CD4-positive, alpha-beta T cell treated with Interleukin-4 for 1 hour (primary cell): ENCODE results near the gene MAST4.

Source experiments
- DNase-seq, 2 donors: peaks; one replicate each; pipeline ENCODE4 v3.0.0-alpha.2; 2020 to 2022

The MAST4 gene

DNA sequence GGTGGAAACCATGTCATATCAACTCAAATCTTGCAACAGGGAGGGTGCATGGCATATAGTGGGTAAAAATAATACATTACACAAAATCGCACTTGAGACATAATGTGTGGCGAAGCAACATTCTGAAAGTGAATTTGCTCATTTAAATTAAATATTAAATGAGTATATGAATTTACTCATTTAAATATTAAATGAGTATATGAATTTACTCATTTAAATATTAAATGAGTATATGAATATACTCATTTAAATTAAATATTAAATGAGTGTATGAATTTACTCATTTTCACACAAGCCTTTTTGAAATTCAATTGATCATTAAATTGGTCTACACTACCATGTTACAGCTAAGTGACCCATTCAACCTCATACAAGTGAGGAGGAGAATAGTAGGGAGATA lies 10.5 kb downstream of the MAST4 start:
- no peak for DNase-seq

DNA sequence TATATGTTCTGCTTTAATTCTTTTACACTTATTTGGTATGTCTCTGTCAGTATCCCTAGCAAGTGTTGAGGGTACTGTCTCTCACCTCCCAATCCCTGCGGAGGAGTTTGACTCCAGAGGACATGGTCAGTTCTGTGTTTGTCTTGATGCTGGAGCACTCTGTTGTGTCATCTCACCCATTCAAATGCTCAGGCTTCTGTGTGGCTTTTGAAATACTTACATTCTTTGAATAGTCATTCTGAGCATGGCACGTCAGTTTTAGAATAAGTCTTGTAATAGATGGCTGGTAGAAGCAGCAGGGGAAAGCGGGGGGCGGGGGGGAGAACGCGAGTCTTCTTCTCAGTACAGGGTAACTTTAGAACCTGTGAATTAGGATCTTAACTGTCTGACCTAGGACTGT lies 12.3 kb downstream of the MAST4 start:
- no peak for DNase-seq

DNA sequence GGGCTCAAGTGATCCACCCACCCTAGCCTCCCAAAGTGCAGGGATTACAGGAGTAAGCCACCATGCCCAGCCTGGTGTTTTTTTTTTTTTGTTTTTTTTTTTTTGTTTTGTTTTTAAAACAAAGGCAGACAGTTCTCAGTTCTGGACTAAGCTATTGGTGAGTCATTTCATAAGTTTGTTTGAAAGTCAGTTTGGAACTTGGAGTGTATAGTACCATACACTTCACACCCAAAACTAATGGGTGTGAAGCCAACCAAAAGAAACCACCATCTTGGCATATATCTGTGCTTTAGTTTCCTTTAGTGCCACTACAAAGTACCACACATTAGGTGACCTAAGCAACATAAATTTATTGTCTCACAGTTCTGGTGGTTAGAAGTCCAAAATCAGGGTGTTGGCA lies 13.4 kb downstream of the MAST4 start:
- DNase-seq: no peak

DNA sequence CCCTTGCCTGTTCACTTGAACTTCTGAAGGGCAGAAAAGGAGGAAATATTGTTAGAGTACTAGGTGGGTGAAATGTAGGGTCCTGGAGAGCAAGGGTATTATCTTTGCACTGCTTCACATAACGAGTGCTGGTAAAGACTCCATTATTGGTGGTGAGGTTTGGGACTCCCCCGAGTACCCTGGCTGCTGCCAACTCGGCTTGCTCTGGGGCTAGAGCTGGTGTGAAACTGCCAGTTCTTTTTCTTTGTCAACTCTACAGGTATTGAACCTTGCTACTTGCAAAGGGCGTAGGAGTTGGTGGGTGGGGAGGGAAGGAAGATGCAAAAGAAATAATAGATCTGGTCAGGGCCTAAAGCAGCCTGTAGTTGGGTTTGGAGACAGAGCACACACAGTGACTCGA lies 16.0 kb downstream of the MAST4 start:
- no peak for DNase-seq

GRCh38 chr5:66615136-66615535 lies 18.9 kb downstream of the MAST4 start:
- DNase-seq: no peak

- DNase-seq: no peak
Measured at GRCh38 chr5:66615894-66616293, 19.7 kb downstream of the MAST4 start.

DNA sequence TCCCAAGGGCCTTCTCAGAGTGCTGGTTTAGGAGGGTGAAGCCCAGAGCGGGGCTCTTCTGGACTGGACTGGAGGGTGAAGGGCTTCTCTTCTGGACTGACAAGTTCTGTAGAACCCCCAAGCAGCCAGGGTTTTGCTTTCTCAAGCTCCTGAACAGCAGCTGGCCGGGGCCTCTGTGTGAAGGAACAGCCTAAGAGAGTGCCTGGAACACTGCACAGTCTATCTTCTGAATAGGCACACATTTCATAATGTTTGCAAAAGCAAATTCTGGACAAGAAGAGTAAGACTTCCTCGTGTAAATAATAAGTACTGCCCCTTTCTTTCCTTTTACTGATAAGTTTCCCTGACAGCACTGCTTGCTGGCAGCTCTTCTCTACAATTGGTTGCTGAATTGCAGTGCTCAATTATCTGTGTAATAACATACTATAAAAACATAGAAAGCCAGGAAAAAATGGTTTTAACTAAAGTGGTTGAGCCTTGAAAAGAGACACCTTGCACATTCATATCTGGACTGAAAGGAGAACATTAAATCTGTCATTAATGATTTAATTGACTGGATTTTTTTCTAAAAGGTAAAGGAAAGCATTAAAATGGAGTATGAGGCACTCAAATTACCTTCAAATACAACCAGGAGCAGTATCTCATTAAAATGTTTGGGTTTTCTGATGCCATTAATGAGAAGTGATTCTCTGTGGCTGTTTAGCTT lies 20.5 kb downstream of the MAST4 start:
- DNase-seq: no peak

DNA sequence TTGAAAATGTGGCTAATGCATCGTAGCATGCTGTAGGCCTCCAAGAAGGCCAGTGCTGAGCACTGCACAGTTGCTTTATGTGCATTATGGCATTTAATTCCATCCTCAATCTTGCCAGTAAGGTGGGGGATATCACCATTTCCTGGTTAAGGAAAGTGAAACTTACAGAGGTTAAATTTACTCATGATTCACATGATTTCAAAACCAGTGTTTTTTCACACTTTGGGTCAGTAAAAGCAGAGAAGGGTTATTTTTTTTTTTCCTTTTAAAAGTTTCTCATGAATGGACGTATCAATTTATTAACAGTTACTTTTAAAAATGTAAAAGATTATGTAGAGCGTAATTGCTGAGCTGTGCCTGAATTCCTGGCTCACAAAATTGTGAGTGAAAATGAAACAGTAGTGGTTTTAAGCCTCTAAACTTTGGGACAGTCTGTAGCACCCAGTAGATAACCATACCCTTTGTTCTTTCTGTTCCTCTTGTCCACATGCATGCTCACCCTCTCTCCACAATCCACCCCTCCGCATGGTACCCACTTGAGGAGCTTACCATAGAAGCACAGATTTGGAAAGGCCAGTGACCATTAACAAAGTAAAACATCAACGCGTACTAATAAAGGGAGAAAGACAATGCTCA lies 21.2 kb downstream of the MAST4 start:
- DNase-seq: no peak

DNA sequence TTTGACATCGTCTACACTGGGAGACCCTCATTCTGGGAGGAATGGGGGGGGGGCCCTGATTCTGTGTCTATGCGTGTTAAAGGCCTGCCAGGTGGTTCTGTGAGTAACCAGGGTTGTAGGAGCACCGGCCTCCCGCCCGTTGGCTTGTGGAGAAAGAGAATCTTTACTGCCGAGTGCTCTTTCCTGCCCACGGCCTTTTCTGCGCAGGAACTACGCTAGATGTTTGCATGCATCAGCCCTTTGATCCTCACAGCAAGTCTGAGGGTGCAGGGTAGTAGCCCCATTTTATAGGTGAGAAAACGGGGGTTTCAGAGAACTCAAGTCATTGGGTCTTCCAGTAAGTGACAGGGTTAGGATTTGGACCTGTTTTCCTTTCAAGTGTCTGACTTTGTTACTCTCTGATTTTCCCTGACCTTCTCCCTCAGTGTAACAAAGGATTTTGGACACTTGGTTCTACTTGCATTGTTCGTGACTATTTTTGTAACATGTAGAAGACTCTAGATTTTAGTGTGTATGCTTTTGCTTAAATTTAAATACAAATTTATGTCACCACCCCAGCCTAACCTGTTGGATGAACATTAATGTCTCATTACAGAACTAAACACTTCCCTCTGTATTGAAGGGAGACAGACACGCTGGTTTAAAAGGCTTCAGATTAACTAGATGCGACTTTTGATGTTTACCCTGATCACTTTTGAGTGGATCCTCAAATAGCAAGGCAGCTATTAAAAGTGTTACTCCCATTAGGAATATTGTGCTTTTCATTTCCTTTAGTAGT lies 22.0 kb downstream of the MAST4 start:
- DNase-seq: no peak

- DNase-seq: no peak
Measured at GRCh38 chr5:66620711-66621110, 24.5 kb downstream of the MAST4 start.

DNA sequence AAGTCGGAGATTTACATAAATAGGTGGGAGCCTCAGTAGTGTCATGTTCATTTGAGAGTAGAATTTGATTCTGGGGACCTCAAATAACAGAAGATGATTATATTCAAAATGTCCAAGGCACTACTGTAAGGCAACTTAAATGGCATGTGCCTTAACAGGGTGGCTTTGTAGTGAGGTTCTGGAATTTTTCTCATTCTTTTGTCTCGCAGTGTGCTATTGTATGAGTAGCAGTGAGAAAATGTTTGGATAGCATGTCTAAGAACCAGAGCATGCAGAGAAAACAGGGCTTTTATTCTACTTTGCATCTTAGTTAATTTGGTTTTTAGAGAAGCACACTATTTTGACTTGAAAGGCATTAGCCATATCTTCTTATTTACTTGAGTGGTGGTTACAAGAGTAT lies 25.0 kb downstream of the MAST4 start:
- no peak for DNase-seq

GRCh38 chr5:66621736-66622135 lies 25.5 kb downstream of the MAST4 start:
- DNase-seq: no peak

DNA sequence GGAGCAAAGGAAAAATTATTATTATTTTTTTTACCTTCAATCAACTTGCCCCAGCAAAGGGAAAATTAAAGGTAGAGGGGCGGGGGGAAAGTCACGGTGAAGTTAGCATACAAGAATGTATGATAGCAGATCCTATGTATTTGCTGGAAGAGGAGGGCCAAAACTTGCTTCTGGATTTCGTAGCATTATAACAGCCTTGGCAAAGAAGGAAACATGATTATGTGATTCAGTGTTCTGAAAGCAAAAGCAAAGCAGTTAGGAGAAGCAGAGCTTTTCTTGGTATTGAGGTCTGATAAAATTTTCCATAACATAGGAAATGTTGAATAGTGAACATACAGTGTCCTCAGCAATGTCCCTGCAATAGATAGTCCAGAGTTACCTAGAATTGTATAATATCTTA lies 32.4 kb downstream of the MAST4 start:
- no peak for DNase-seq

DNA sequence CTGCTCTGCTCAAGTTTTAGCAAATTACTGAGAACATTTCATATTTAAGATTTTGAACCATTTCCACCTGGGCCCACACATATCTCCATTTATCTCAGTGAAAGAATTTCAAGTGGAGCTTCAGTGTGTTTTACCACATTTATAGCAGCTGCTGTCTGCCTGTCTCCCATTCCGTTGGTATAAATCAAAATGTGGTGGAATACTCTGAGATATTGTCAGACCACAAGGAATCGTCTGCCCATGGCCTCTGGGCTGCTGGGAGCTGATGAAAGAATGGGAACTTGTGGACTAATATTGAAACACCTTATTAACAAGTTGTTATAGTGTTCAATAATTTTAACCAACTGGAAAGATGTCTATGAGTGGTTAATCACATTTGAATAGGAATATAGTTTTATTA lies 33.3 kb downstream of the MAST4 start:
- DNase-seq: no peak

- DNase-seq: no peak
Measured at GRCh38 chr5:66633754-66634153, 37.6 kb downstream of the MAST4 start.

GRCh38 chr5:66634601-66635000 lies 38.4 kb downstream of the MAST4 start:
- DNase-seq: no peak

DNA sequence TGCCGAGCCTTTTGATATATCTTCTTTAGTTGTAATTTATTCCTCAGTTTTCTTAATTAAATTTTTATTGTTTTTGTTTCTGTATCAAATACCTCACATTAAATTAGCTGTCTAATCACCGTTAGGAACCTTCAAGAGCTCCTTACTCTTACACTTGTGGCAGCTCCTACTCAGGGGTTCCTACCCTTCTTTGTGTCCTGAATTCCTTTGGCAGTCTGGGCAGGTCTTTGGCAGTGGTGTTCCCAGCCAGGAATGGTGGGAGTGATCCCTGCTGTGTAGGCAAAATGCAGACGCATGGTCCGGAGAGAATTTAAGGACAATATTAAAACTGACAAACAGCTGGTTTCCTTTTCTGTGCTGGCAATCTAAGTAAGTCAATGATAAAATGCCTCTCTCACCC lies 41.8 kb downstream of the MAST4 start:
- no peak for DNase-seq

- no peak for DNase-seq
Measured at GRCh38 chr5:66639037-66639436, 42.8 kb downstream of the MAST4 start.

GRCh38 chr5:66642538-66642937 lies 46.3 kb downstream of the MAST4 start:
- no peak for DNase-seq

DNA sequence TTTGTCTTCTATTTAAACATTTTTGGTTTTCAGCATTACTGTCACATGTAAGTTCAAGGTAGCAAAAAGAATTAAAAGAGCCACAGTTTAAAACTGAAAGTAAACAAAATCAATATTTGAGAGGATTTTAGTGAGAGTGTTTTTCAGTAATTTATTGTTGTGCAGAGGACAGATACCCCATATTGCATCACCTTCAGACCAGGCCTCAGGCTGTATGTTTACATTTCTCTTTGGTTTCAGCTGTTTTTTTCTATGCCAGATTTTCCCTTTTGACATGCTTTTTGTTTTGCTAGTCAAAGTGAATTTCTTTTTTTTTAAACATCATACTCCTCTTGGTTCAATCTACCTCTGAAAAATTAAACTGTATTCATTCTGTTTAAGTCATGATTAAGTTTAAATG lies 47.2 kb downstream of the MAST4 start:
- DNase-seq: no peak

DNA sequence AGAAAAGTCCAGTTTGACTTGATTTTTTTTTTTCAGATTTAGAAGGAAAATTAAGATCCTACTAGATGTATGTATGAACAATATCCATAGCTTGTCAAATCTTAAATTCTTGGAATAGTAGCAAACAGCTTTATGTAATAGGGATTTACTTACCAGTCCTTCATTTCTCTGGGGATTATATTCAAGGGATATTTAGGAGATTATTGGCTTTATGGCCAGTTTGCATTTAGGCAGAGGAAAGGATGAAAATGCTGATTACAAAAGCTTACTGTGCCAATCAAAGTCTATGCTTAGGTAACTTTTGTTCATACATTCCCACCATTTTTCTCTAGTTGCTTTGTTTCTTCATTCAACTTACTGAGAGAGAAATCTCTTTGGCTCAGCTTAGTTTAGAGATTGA lies 47.9 kb downstream of the MAST4 start:
- no peak for DNase-seq

DNA sequence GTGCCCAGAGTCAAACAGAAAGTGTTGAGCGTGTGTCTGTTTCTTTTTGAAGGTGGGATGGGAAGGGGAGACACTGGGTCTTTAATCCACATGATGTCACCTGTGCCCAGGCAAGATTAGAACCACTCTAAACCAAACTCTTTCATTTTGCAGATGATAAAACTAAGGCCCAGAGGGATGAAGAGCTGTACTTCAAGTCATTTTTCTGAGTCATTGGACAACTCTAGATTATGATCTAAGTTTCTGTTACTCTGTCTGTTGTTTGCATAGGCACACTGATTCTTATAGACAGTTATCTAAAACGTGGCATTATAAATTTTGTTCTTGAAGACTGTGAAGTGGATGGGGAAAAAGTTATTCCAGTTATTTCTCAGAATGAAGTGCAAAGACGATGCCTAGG lies 48.8 kb downstream of the MAST4 start:
- no peak for DNase-seq

- DNase-seq: no peak
Measured at GRCh38 chr5:66646570-66646969, 50.4 kb downstream of the MAST4 start.

DNA sequence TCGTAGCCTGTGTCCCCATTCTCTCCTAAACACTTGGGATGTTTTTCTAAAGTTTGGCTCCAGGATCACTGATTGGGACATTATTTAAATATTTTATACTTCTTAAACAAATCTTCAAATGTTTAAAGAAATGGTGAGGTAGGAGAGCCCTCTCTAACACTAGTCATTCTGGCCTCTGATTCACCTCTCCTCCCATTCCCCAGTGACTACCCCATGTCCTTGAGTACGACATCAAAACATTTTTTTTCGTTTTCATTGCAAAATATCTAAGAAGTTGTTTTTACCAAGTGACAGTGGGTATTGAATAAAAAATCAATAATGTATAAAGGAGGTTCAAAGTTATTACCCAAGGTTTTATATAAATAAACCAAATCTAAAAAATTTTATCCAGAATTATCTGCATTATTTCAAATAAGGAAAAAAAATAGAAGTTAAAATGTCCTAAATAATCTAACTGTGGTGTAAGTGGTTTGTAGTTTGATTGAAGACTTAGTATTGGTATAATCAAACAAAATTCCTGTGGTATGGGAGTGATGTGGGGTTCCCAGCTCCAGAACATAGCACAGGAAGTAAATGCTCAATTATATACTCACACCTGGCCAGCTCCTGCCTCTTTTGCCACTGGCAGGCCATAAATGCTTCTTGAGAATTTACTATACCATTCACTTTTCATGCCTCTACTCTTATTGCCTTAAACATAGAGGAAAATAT lies 51.1 kb downstream of the MAST4 start:
- DNase-seq: no peak
